Endothelial cell of umbilical vein (primary cell): ENCODE data around the gene CCDC186.

Source experiments
- EZH2 ChIP-seq: IDR thresholded peaks from 2 replicates; pipeline ENCODE4 v1.6.1; 2012; ENCODE audit warnings: borderline replicate concordance, low read depth, mild to moderate bottlenecking, moderate library complexity, low read length, inconsistent platforms; ENCODE audit not compliant: severe bottlenecking
- FOS ChIP-seq: IDR thresholded peaks from 2 replicates; pipeline ENCODE4 v1.6.1; 2011; ENCODE audit warnings: mild to moderate bottlenecking, low read length, moderate library complexity, borderline replicate concordance; ENCODE audit not compliant: insufficient read depth
- GATA2 ChIP-seq: IDR thresholded peaks from 2 replicates; pipeline ENCODE4 v1.7.0; 2011; ENCODE audit warnings: low read depth, mild to moderate bottlenecking, moderate library complexity, mixed read lengths, low read length; ENCODE audit not compliant: insufficient read length, insufficient read depth
- JUN ChIP-seq: IDR thresholded peaks from 2 replicates; pipeline ENCODE4 v1.6.1; 2011; ENCODE audit warnings: borderline replicate concordance, low read depth; ENCODE audit not compliant: insufficient read length, insufficient read depth
- MAX ChIP-seq: IDR thresholded peaks from 2 replicates; pipeline ENCODE4 v1.6.1; 2011; ENCODE audit not compliant: insufficient read depth, insufficient read length
- MYC ChIP-seq: IDR thresholded peaks from one replicate; pipeline ENCODE4 v1.6.1; 2011; ENCODE audit warnings: mild to moderate bottlenecking, low read depth, low read length
- POLR2A ChIP-seq: IDR thresholded peaks from 2 replicates; pipeline ENCODE4 v1.6.1; 2012; ENCODE audit warnings: low read depth, mild to moderate bottlenecking, control low read depth, low read length
- POLR2AphosphoS5 ChIP-seq: IDR thresholded peaks from 2 replicates; pipeline ENCODE4 v1.6.1; 2012; ENCODE audit warnings: low read depth, mild to moderate bottlenecking, control low read depth, low read length, moderate library complexity; ENCODE audit not compliant: insufficient read depth
- TF ChIP-seq, protein P1 (sequence below), 2 donors: IDR thresholded peaks; 1 replicate in 1 of 2; 2 replicates in 1 of 2; pipeline ENCODE4 v1.5.1; 2011; ENCODE audit warnings: low read length in 2 of 2, mild to moderate bottlenecking in 2 of 2, moderate library complexity in 2 of 2, control low read depth in 1 of 2, inconsistent platforms in 1 of 2, low read depth in 1 of 2; ENCODE audit not compliant: insufficient read depth in 1 of 2; ENCODE audit errors: extremely low read depth in 1 of 2

DNA sequence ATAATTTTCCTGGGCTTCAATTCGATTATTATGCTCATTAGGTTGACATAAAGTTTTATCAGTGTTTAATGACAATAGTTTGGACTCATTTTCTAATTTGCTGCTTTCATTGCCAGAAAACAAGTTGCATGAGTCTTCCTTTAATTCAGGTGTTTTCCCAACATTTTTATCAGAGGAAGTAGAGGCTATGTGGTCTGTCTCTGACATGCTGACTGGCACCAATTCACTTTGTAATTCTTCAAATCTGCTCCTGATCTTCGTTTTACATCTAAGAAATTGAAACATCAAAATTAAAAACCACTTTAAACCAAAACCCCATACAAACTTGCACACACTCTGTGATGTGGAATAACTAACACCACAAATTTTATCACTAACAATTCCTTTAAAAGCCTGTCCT lies 10.9 kb downstream of the CCDC186 start:
- TF ChIP-seq, protein P1, sequence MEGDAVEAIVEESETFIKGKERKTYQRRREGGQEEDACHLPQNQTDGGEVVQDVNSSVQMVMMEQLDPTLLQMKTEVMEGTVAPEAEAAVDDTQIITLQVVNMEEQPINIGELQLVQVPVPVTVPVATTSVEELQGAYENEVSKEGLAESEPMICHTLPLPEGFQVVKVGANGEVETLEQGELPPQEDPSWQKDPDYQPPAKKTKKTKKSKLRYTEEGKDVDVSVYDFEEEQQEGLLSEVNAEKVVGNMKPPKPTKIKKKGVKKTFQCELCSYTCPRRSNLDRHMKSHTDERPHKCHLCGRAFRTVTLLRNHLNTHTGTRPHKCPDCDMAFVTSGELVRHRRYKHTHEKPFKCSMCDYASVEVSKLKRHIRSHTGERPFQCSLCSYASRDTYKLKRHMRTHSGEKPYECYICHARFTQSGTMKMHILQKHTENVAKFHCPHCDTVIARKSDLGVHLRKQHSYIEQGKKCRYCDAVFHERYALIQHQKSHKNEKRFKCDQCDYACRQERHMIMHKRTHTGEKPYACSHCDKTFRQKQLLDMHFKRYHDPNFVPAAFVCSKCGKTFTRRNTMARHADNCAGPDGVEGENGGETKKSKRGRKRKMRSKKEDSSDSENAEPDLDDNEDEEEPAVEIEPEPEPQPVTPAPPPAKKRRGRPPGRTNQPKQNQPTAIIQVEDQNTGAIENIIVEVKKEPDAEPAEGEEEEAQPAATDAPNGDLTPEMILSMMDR (IDR thresholded peaks at IDR 0.05; ENCODE audit: extremely low read depth in 1 of 2, insufficient read depth in 1 of 2, low read depth in 1 of 2, low read length in 2 of 2), result no peak
- TF ChIP-seq POLR2A, result no peak
- TF ChIP-seq EZH2, result no peak
- TF ChIP-seq POLR2AphosphoS5, result no peak
- no peak for TF ChIP-seq MAX
- TF ChIP-seq GATA2, result no peak
- no peak for TF ChIP-seq JUN
- TF ChIP-seq MYC, result no peak
- no peak for TF ChIP-seq FOS
